22Rv1 (cell line): ENCODE measurements around the gene NFATC1.

Experiments used
- H3K27ac ChIP-seq: fragments of 450-650 bp; 2 replicates; pipeline ENCODE4 v1.5.1; 2017
- ZFX ChIP-seq: fragments of 450-650 bp; IDR thresholded peaks from 2 replicates; pipeline ENCODE4 v1.6.1; 2017; ENCODE audit warnings: antibody characterized with exemption, borderline replicate concordance
- TF ChIP-seq, protein P1 (sequence below): fragments of 450-650 bp; IDR thresholded peaks from 2 replicates; pipeline ENCODE4 v1.5.1; 2017; ENCODE audit warnings: mild to moderate bottlenecking

Gene NFATC1

DNA sequence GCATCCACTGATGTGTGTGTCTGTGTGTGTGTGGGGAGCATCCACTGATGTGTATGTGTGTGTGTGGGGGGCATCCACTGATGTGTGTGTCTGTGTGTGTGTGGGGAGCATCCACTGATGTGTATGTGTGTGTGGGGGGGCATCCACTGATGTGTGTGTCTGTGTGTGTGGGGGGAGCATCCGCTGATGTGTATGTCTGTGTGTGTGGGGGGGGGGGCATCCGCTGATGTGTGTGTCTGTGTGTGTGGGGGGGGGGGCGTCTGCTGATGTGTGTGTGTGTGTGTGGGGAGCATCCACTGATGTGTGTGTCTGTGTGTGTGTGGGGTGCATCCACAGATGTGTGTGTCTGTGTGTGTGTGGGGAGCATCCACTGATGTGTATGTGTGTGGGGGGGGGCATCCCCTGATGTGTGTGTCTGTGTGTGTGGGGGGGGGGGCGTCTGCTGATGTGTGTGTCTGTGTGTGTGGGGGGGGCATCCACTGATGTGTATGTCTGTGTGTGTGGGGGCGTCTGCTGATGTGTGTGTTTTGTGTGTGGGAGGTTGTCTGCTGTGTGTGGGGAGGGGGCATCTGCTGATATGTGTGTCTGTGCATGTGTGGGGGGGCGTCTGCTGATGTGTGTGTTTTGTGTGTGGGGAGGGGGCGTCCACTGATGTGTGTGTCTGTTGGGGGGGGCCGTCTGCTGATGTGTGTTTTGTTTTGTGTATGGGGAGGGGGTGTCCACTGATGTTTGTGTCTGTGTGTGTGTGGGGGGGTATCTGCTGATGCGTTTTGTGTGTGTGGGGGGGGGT is 125.9 kb downstream of the NFATC1 start:
- H3K27ac ChIP-seq = no peak overlapping the region
- no peak for TF ChIP-seq ZFX
- TF ChIP-seq, protein P1, sequence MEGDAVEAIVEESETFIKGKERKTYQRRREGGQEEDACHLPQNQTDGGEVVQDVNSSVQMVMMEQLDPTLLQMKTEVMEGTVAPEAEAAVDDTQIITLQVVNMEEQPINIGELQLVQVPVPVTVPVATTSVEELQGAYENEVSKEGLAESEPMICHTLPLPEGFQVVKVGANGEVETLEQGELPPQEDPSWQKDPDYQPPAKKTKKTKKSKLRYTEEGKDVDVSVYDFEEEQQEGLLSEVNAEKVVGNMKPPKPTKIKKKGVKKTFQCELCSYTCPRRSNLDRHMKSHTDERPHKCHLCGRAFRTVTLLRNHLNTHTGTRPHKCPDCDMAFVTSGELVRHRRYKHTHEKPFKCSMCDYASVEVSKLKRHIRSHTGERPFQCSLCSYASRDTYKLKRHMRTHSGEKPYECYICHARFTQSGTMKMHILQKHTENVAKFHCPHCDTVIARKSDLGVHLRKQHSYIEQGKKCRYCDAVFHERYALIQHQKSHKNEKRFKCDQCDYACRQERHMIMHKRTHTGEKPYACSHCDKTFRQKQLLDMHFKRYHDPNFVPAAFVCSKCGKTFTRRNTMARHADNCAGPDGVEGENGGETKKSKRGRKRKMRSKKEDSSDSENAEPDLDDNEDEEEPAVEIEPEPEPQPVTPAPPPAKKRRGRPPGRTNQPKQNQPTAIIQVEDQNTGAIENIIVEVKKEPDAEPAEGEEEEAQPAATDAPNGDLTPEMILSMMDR = no peak

DNA sequence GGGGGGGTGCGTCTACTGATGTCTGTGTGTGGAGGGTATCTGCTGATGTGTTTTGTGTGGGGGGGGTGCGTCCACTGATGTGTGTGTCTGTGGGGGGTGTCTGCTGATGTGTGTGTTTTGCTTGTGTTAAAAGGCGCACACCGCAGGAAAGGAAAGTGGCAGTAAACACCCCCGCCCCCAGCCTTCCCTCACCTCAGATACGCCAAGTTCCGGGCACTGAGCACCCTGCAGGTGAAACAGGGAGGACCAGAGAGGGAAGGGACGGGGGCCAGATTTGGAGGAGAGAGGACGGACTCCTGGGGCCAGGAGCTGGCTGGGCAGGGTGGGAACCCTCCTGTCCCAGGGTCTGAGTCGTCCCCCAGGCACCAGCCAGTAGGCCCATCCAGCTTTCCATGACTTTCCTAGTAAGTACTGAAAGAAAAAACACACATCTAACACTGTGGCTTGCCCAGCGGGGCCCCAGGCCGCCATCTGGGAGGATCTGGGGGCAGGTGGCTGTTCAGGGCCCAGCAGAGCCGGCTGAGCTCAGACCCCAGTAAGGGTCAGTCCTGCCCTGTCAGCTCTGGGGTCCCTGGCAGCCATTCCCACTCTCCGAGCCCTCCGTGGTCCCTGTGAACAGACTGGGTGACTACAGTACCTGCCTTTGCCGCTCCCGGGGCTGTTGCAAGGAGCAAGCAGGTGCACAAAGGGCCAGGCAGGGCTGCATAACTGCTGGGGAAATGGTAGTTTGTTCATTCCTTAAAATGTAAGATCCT is 126.9 kb downstream of the NFATC1 start:
- TF ChIP-seq, protein P1 = no peak
- TF ChIP-seq ZFX = no peak
- H3K27ac ChIP-seq = no peak overlapping the region

DNA sequence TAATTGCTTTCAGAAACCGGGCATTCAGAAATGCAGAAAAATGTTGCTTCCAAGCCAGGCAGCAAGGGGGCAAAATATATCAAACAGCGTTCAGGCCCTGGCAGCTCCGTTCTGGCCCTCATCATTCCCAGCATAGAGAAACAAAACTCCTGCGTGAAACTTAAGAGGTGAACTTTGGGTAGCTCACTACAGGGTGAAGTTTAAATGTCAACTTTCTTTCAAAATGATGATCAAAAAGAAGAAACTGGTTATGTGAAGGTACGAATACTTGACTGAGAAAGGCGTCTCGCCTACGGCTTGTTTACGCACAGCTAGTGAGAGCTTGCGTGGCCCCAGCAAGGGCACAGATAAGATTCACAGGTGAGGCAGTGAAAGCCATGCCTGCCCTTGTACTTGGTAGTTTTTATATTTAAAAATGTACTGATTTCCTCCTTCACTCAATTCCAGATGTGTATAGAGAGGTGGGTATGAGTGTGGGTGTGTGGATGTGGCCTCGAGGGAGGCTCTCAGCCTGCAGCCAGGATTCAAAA is 127.5 kb downstream of the NFATC1 start:
- H3K27ac ChIP-seq = no peak overlapping the region

DNA sequence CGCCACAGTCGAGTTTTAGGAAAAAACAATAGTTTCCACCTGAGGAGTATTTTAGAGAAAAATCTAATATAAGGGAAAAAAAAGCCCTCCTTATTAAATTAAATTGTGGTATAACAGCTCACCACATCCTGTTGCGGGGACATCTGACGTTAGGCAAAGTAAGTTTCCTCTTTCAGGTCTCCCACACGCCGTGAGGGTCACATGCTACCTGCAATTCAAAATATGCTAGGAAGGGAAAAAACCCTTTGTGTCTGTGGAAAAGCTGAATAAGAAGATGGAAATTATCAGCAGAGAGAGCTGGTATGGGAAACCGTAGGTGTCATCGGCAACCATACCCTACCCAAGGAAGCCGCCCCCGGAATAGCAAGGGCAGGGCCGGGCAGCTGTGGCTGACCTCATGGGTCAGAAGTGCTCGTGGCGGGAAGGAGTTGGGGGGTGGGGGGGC is 128.0 kb downstream of the NFATC1 start:
- TF ChIP-seq, protein P1 = no peak
- TF ChIP-seq ZFX = no peak
- no peak overlapping the region for H3K27ac ChIP-seq

More for the DNA sequence above, 127.5 kb downstream of the NFATC1 start:
- TF ChIP-seq, protein P1 = no peak
- no peak for TF ChIP-seq ZFX

DNA sequence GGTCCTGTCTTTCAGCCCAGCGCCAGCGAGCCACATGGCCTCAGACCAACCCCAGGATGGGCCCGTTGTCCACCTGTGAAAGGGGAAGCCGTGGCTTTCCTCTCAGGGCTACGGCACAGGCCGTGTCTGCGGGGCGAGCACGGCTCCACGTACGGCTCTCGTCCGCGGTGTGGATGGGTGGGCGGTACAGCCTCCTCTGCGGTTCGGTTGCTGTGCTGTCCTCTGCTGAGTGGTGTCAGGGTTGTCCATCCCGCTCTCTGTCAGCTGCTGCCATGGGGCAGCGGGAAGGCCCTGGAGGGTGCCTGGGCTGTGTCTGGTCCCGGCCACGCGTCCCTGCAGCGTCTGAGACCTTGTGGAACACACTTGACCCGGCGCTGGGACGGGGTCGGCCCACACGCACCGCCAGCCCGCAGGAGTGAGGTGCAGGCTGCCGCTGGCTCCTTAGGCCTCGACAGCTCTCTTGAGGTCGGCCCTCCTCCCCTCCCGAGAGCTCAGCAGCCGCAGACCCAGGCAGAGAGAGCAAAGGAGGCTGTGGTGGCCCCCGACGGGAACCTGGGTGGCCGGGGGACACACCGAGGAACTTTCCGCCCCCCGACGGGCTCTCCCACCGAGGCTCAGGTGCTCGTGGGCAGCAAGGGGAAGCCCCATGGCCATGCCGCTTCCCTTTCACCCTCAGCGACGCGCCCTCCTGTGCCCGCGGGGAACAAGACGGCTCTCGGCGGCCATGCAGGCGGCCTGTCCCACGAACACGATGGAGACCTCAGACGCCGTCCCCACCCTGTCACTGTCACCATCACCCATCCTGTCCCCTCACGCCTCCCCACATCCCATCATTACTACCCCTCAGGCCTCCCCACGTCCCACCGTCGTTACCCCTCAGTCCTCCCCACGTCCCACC is 128.7 kb downstream of the NFATC1 start:
- H3K27ac ChIP-seq = no peak overlapping the region
- TF ChIP-seq, protein P1 = no peak
- TF ChIP-seq ZFX = no peak

DNA sequence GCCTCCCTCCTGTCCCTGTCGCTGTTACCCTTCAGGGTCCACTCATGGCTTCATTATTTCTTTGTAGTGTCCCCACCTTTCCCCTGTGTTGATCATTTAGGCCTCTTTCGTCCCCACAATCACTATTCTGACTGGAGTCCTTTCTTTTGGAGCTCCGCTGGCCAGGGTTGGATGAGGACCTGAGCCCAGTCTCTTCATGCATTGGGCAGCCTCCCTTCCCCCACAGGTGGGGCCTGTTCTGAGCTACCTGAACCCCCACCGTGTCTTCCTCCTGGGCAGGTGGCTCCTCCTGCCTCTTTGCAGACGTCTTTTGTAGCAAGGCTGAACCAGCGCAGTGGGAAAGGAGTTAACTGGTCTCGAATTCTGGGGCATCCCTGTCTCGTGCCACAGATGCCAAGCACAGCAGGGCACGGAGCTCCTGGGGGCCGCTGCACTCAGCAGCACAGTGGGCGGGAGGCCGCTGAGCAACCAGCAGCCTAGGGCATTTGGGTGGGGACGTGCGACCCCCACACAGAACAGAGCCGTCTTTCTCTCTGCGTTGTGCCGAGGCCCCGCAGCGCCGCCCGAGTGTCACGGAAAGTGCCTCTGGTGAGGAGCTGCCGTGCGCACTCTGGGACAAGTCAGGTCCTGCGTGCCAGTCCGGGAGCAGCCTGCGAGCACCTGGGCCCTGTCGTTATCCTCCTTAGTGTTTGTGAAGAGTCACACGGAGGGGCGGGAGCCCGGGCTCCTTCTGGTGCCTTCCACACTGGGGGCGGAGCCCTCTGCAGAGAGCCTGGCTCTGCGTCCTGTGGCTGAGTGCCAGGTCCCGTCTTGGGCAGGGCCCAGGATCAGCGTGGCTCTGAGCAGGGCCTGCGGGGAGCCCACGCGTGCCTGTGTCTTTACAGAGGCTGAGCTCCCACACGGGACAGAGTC is 130.1 kb downstream of the NFATC1 start:
- no peak overlapping the region for H3K27ac ChIP-seq
- TF ChIP-seq ZFX = no peak
- TF ChIP-seq, protein P1 = no peak
